PC-9 (cell line): ENCODE data around the gene WRAP53.

Source experiments
- EZH2 ChIP-seq: fragments of 200-600 bp; sonication (generic); IDR thresholded peaks from 2 replicates; pipeline ENCODE4 v1.8.0; 2017; ENCODE audit warnings: antibody characterized with exemption, low read depth
- TF ChIP-seq, protein P1 (sequence below): fragments of 200-600 bp; sonication (generic); conservative IDR thresholded peaks from 2 replicates; pipeline ENCODE4 v1.6.1; 2017; ENCODE audit warnings: mixed run types, antibody characterized with exemption, mild to moderate bottlenecking, moderate library complexity

DNA sequence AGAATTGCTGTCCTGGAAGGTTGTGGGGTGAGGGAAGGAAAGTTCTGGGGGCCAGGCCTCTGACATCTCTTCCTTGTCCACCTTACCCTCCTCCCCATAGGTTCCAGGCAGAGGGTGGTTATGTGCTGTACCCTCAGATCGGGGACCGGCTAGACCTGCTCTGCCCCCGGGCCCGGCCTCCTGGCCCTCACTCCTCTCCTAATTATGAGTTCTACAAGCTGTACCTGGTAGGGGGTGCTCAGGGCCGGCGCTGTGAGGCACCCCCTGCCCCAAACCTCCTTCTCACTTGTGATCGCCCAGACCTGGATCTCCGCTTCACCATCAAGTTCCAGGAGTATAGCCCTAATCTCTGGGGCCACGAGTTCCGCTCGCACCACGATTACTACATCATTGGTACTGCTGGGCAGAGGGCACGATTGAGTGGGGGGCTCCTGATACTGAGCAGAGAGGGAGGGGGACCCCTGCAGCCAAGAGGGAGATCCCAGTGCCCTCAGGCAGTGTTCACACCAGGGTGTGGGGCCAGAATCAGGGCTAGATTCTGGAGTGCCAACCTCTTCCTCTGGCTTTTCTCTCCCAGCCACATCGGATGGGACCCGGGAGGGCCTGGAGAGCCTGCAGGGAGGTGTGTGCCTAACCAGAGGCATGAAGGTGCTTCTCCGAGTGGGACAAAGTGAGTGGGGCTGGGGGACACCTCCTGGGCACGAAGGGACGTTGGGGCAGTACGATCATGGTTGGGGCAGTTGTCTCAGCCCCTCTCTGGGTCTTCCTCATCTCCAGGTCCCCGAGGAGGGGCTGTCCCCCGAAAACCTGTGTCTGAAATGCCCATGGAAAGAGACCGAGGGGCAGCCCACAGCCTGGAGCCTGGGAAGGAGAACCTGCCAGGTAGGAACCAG, 19.8 kb downstream of the WRAP53 start:
- TF ChIP-seq, protein P1, sequence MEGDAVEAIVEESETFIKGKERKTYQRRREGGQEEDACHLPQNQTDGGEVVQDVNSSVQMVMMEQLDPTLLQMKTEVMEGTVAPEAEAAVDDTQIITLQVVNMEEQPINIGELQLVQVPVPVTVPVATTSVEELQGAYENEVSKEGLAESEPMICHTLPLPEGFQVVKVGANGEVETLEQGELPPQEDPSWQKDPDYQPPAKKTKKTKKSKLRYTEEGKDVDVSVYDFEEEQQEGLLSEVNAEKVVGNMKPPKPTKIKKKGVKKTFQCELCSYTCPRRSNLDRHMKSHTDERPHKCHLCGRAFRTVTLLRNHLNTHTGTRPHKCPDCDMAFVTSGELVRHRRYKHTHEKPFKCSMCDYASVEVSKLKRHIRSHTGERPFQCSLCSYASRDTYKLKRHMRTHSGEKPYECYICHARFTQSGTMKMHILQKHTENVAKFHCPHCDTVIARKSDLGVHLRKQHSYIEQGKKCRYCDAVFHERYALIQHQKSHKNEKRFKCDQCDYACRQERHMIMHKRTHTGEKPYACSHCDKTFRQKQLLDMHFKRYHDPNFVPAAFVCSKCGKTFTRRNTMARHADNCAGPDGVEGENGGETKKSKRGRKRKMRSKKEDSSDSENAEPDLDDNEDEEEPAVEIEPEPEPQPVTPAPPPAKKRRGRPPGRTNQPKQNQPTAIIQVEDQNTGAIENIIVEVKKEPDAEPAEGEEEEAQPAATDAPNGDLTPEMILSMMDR = no peak
- TF ChIP-seq EZH2 = no peak
